SK-N-SH (cell line): Measurements from ENCODE around the gene AP1S3. TPM values are rescaled to one million over a fixed set of nuclear protein-coding genes. Genes with fewer than 3 reads are reported as not detected.

ENCODE experiments used
- CTCF ChIA-PET: fragments of 300-600, 350-600 bp; formaldehyde crosslinking; extraction: SDS; loops from one replicate; lab custom pipeline; 2021; lab: Yijun Ruan, JAX
- POLR2A ChIA-PET: fragments of 350-600 bp; sonication (Branson Sonifier 250); formaldehyde crosslinking; extraction: SDS; loops from one replicate; lab custom pipeline; 2020; ENCODE audit warnings: antibody characterized with exemption, inconsistent platforms; lab: Yijun Ruan, JAX
- DNase-seq: peaks from one replicate; pipeline ENCODE4 v3.0.0; 2012
- H2AFZ ChIP-seq: fragments of 200-600 bp; sonication (generic); 2 replicates; pipeline ENCODE4 v1.8.1; 2016; ENCODE audit warnings: antibody characterized with exemption, mild to moderate bottlenecking, low read depth
- H3F3A ChIP-seq: fragments of 200-600 bp; sonication (generic); replicated peaks from 2 replicates; pipeline ENCODE3; 2016; ENCODE audit warnings: antibody characterized with exemption, mild to moderate bottlenecking; ENCODE audit not compliant: insufficient read depth
- H3K27ac ChIP-seq, 2 experiments: fragments of 200-500 bp in 1 of 2; fragments of 200-600 bp in 1 of 2; sonication (Bioruptor generic) in 1 of 2; sonication (generic), shearing (Covaris generic) in 1 of 2; 2 replicates each; pipeline versions ENCODE4 v1.5.1 to v1.6.1; 2014 to 2016; ENCODE audit warnings: low read depth in 2 of 2, inconsistent platforms in 1 of 2, low read length in 1 of 2, mild to moderate bottlenecking in 1 of 2, mixed read lengths in 1 of 2
- H3K27me3 ChIP-seq: fragments of 200-600 bp; sonication (generic), shearing (Covaris generic); 2 replicates; pipeline ENCODE4 v1.6.1; 2016; ENCODE audit warnings: mixed run types; ENCODE audit not compliant: insufficient read depth
- H3K36me3 ChIP-seq, 2 experiments: fragments of 200-500 bp in 1 of 2; fragments of 200-600 bp in 1 of 2; sonication (Bioruptor generic) in 1 of 2; sonication (generic) in 1 of 2; replicated peaks in 1 of 2; 2 replicates each; pipeline versions ENCODE3 to v1.5.1; 2014 to 2016; ENCODE audit warnings: low read length in 1 of 2, mild to moderate bottlenecking in 1 of 2; ENCODE audit not compliant: insufficient read depth in 2 of 2, control insufficient read depth in 1 of 2
- H3K4me1 ChIP-seq, 2 experiments: fragments of 200-500 bp in 1 of 2; fragments of 200-600 bp in 1 of 2; sonication (Bioruptor generic) in 1 of 2; sonication (generic), shearing (Covaris generic) in 1 of 2; 2 replicates each; pipeline versions ENCODE4 v1.5.1 to v1.6.1; 2014 to 2016; ENCODE audit warnings: low read depth in 1 of 2, low read length in 1 of 2, mixed run types in 1 of 2; ENCODE audit not compliant: insufficient read depth in 2 of 2, control insufficient read depth in 1 of 2
- H3K4me2 ChIP-seq: fragments of 200-600 bp; sonication (generic), shearing (Covaris generic); 2 replicates; pipeline ENCODE4 v1.6.1; 2017; ENCODE audit warnings: mixed run types
- H3K4me3 ChIP-seq, 2 experiments: fragments of 200-500 bp in 1 of 2; fragments of 200-600 bp in 1 of 2; sonication (Bioruptor generic) in 1 of 2; sonication (generic), shearing (Covaris generic) in 1 of 2; 2 replicates each; pipeline versions ENCODE4 v1.5.1 to v1.8.1; 2014 to 2016; ENCODE audit warnings: low read depth in 2 of 2, inconsistent platforms in 1 of 2, low read length in 1 of 2, mild to moderate bottlenecking in 1 of 2, mixed read lengths in 1 of 2, moderate library complexity in 1 of 2
- H3K79me2 ChIP-seq: fragments of 200-600 bp; sonication (generic); 2 replicates; pipeline ENCODE4 v1.8.1; 2017; ENCODE audit warnings: mild to moderate bottlenecking; ENCODE audit not compliant: insufficient read depth
- H3K9ac ChIP-seq: fragments of 200-600 bp; sonication (generic); 2 replicates; pipeline ENCODE4 v1.6.1; 2017; ENCODE audit warnings: mixed run types
- H3K9me2 ChIP-seq: fragments of 200-600 bp; sonication (generic); 2 replicates; pipeline ENCODE4 v1.6.1; 2017; ENCODE audit warnings: mixed run types
- H3K9me3 ChIP-seq: fragments of 200-600 bp; sonication (generic); 2 replicates; pipeline ENCODE4 v1.6.1; 2017; ENCODE audit warnings: mixed run types, mild to moderate bottlenecking, moderate library complexity
- H4K20me1 ChIP-seq: fragments of 200-600 bp; sonication (generic); 2 replicates; pipeline ENCODE4 v1.6.1; 2017; ENCODE audit warnings: mild to moderate bottlenecking, mixed run types; ENCODE audit not compliant: insufficient read depth
- ELF1 ChIP-seq: IDR thresholded peaks from 2 replicates; pipeline ENCODE4 v1.4.0; 2012
- EZH2phosphoT487 ChIP-seq: fragments of 200-600 bp; sonication (generic); IDR thresholded peaks from 2 replicates; pipeline ENCODE4 v1.6.1; 2017; ENCODE audit warnings: low read depth, mixed run types, mild to moderate bottlenecking, antibody characterized with exemption, moderate library complexity, borderline replicate concordance
- FOSL2 ChIP-seq: IDR thresholded peaks from 2 replicates; pipeline ENCODE4 v1.4.0; 2012; ENCODE audit warnings: low read depth, mild to moderate bottlenecking, moderate library complexity, borderline replicate concordance
- GABPA ChIP-seq: IDR thresholded peaks from 2 replicates; pipeline ENCODE4 v1.4.0; 2012; ENCODE audit warnings: low read depth, mild to moderate bottlenecking
- GATA2 ChIP-seq: sonication (generic); formaldehyde crosslinking; IDR thresholded peaks from 2 replicates; pipeline ENCODE4 v1.5.0; 2020; ENCODE audit warnings: mild to moderate bottlenecking, missing genetic modification reagents
- MEF2A ChIP-seq: IDR thresholded peaks from 2 replicates; pipeline ENCODE4 v1.4.0; 2012; ENCODE audit warnings: low read depth, borderline replicate concordance
- POLR2AphosphoS5 ChIP-seq: IDR thresholded peaks from 2 replicates; pipeline ENCODE4 v1.6.1; 2012; ENCODE audit warnings: low read depth, low read length
- RFX5 ChIP-seq: IDR thresholded peaks from 2 replicates; pipeline ENCODE4 v1.6.1; 2012; ENCODE audit warnings: mild to moderate bottlenecking, improper control_type of control experiment, low read length
- SIN3A ChIP-seq: IDR thresholded peaks from 2 replicates; pipeline ENCODE4 v1.6.1; 2012; ENCODE audit warnings: low read depth, mild to moderate bottlenecking, low read length, moderate library complexity, borderline replicate concordance
- TAF1 ChIP-seq: IDR thresholded peaks from 2 replicates; pipeline ENCODE4 v1.6.1; 2012; ENCODE audit warnings: low read depth, mild to moderate bottlenecking, low read length, moderate library complexity, borderline replicate concordance
- TEAD4 ChIP-seq: IDR thresholded peaks from 2 replicates; pipeline ENCODE4 v1.4.0; 2012; ENCODE audit warnings: mild to moderate bottlenecking, borderline replicate concordance; ENCODE audit not compliant: insufficient read depth
- WGBS: methylation state at CpG from one replicate; pipeline ENCODE4 v1.1.6; 2017; ENCODE audit warnings: low lambda C conversion rate; 5-methylcytosine and 5-hydroxymethylcytosine counted together
- polyA plus RNA-seq, 3 experiments: library from polyadenylated mRNA; depleted of rRNA; stranded (reverse); fragments of >200 nt; gene quantifications; 2 replicates each; pipeline ENCODE4 v1.2.3, GENCODE V29; 2012
- TF ChIP-seq, protein P1 (sequence below): fragments of 150-350 bp; IDR thresholded peaks from 2 replicates; pipeline ENCODE4 v1.6.1; 2016; ENCODE audit warnings: mild to moderate bottlenecking, low read depth, low read length

Gene AP1S3
- polyA plus RNA-seq, 1 of the 3 experiments (the other 2 are of a cell fraction) = 4.8 TPM

- Histone ChIP-seq H2AFZ (no peak overlapping the region), H3K9me2 (no peaks in the 10 kb centered on the region), H3K9me3 (no peaks in the 10 kb centered on the region), H3F3A (no peaks in the 10 kb centered on the region), H3K36me3 (peaks cover 0 to 13% of the 10 kb centered on the region in 2 experiments), H3K4me1 (no peaks in the 10 kb centered on the region), H3K4me2 (no peak overlapping the region), H4K20me1 (no peaks in the 10 kb centered on the region), H3K79me2 (no peaks in the 10 kb centered on the region), H3K27me3 (no peaks in the 10 kb centered on the region), H3K4me3 (no peak overlapping the region), H3K27ac (no peak overlapping the region), H3K9ac (no peak overlapping the region)
- ChIA-PET CTCF (interaction anchor here (1.2 kb wide), 1 partner anchor 117 kb away, joined by 3 read pairs; no protein-coding TSS in a partner anchor), POLR2A (no interaction called here)
- DNase-seq = no peak
- TF ChIP-seq, protein P1, sequence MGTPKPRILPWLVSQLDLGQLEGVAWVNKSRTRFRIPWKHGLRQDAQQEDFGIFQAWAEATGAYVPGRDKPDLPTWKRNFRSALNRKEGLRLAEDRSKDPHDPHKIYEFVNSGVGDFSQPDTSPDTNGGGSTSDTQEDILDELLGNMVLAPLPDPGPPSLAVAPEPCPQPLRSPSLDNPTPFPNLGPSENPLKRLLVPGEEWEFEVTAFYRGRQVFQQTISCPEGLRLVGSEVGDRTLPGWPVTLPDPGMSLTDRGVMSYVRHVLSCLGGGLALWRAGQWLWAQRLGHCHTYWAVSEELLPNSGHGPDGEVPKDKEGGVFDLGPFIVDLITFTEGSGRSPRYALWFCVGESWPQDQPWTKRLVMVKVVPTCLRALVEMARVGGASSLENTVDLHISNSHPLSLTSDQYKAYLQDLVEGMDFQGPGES = no peak
- TF ChIP-seq GABPA (no peak), TEAD4 (no peak)
- 85% methylated on average over 3 of the region's 3 CpGs for WGBS
These were observed 16.0 kb upstream of the AP1S3 start for GRCh38 chr2:223853425-223853837.

- H3K27ac ChIP-seq = no peak overlapping the region
- H3K9me3 ChIP-seq = no peaks in the 10 kb centered on the region
- H3K9me2 ChIP-seq = no peaks in the 10 kb centered on the region
- H2AFZ ChIP-seq = no peak overlapping the region
- H3F3A ChIP-seq = no peaks in the 10 kb centered on the region
- H3K4me3 ChIP-seq = no peak overlapping the region
- 98% methylated on average over 3 of the region's 3 CpGs for WGBS
- H3K9ac ChIP-seq = no peak overlapping the region
- ChIA-PET POLR2A (no interaction called here), CTCF (interaction anchor here (0.6 kb wide), 1 partner anchor 670 kb away, joined by 3 read pairs; no protein-coding TSS in a partner anchor)
- no peaks in the 10 kb centered on the region for H4K20me1 ChIP-seq
- H3K79me2 ChIP-seq = no peaks in the 10 kb centered on the region
- TF ChIP-seq FOSL2 = no peak
- no peak for TF ChIP-seq GATA2
- TF ChIP-seq ELF1 = no peak
- TF ChIP-seq MEF2A = no peak
- no peak for TF ChIP-seq RFX5
- TF ChIP-seq, protein P1 = no peak
- TF ChIP-seq GABPA = no peak
- no peak for TF ChIP-seq EZH2phosphoT487
- no peak for TF ChIP-seq POLR2AphosphoS5
- no peak for TF ChIP-seq SIN3A
- TF ChIP-seq TAF1 = no peak
- no peaks in the 10 kb centered on the region for H3K27me3 ChIP-seq
- peaks cover 0 to under 1% of the 10 kb centered on the region in 2 experiments; a peak in 1 of 4 replicates for H3K4me1 ChIP-seq
- no peak overlapping the region for H3K4me2 ChIP-seq
- H3K36me3 ChIP-seq = peaks cover 0 to 13% of the 10 kb centered on the region in 2 experiments
- DNase-seq = no peak
These were observed 15.0 kb upstream of the AP1S3 start for GRCh38 chr2:223852281-223852795.
